IPS-15b (cell line): ENCODE data around the gene GLS2.

Experiments used
- H3K27me3 ChIP-seq: one replicate; pipeline ENCODE4 v1.6.1; 2013; ENCODE audit warnings: low read length; ENCODE audit not compliant: control insufficient read depth, insufficient read depth
- H3K36me3 ChIP-seq: one replicate; pipeline ENCODE4 v1.6.1; 2013; ENCODE audit warnings: low read length; ENCODE audit not compliant: control insufficient read depth, insufficient read depth
- H3K4me1 ChIP-seq: one replicate; pipeline ENCODE4 v1.6.1; 2013; ENCODE audit warnings: mild to moderate bottlenecking, low read length; ENCODE audit not compliant: control insufficient read depth, insufficient read depth
- H3K4me3 ChIP-seq: one replicate; pipeline ENCODE4 v1.5.1; 2013; ENCODE audit warnings: low read depth, low read length
- H3K9ac ChIP-seq: one replicate; pipeline ENCODE4 v1.6.1; 2013; ENCODE audit warnings: low read depth, mild to moderate bottlenecking, low read length
- H3K9me3 ChIP-seq: one replicate; pipeline ENCODE4 v1.6.1; 2013; ENCODE audit warnings: mild to moderate bottlenecking, low read length; ENCODE audit not compliant: control insufficient read depth, insufficient read depth

The GLS2 gene

DNA sequence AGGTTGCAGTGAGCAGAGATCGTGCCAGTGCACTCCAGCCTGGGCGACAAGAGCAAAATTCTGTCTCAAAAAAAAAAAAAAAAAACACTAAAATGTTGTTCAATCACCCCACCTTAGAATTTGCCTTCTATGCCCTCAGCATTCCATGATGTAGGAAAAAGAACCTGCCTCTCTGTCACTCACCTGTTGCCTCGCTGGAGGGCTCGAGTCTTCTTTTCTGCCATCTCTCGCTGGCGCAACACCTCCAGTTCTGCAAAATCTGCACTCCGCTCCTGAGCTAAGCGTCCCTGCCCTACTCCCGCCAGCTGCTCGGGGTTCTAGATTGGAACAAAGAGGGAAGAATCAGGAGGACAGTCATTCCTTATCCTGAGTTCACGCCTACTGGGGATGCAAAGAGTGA, 56.7 kb downstream of the GLS2 start:
- Histone ChIP-seq H3K9ac (no peak overlapping the region), H3K4me1 (no peaks in the 10 kb centered on the region), H3K27me3 (no peaks in the 10 kb centered on the region), H3K4me3 (no peak overlapping the region), H3K36me3 (peaks cover 24% of the 10 kb centered on the region), H3K9me3 (no peaks in the 10 kb centered on the region)

DNA sequence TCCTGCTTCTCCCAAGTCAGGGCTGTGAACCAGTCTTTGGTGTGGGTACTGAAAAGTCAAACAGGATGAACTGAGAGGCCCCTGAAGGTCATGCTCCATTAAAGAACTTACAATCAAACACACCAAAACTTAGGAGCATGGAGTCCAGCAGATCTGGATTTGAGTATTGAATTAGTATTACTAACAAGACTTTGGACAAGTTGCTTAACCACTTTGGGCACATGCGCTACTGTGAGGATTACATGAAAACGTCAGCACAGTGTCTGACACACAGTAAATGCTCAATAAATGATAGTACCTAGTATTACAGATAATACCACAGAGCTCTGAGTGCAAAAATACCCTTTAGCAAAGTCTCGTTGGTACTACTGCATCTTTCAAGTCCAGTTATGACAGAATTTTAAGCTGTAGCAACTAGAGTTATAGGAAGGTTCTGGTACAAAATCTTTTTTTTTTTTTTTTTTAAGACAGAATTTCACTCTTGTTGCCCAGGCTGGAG, 62.0 kb downstream of the GLS2 start:
- Histone ChIP-seq H3K9ac (no peak overlapping the region), H3K9me3 (no peaks in the 10 kb centered on the region), H3K27me3 (no peaks in the 10 kb centered on the region), H3K4me1 (no peaks in the 10 kb centered on the region), H3K36me3 (peaks cover 49% of the 10 kb centered on the region), H3K4me3 (no peak overlapping the region)

DNA sequence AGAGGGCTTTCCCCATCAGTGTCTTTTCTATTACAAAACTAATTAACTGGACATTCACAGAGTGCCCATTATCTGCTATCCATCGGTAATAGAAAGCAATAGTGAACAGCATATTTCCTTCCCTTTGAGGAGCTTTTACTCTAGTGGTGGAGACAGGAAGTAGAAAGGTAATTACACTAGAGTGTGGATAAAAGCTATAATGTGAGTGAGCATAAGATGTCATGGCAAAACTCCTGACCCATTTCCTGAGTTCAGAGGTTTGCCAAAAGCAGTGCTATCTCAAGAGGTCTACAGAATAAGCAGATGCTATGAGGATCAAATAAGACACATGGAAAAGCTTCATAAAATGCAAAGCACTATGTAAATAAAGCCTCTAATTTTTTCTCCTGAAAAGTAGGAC, 62.8 kb downstream of the GLS2 start:
- Histone ChIP-seq H3K9me3 (no peaks in the 10 kb centered on the region), H3K9ac (no peak overlapping the region), H3K4me3 (no peak overlapping the region), H3K36me3 (peaks cover 52% of the 10 kb centered on the region), H3K4me1 (no peaks in the 10 kb centered on the region), H3K27me3 (no peaks in the 10 kb centered on the region)
